DOHH2 (cell line): ENCODE measurements around the gene ANO8.

Source experiments
- CTCF ChIP-seq: fragments of 200-600 bp; sonication (generic); IDR thresholded peaks from one replicate; pipeline ENCODE4 v1.5.1; 2014; ENCODE audit warnings: antibody characterized with exemption, mild to moderate bottlenecking, low read depth, low read length; ENCODE audit not compliant: poor library complexity, severe bottlenecking
- EZH2phosphoT487 ChIP-seq: fragments of 200-600 bp; sonication (generic); IDR thresholded peaks from 2 replicates; pipeline ENCODE4 v1.6.1; 2017; ENCODE audit warnings: borderline replicate concordance, mild to moderate bottlenecking, antibody characterized with exemption, low read length, moderate library complexity, mixed read lengths

GRCh38 chr19:17341386-17341785 lies 6.7 kb upstream of the ANO8 start:
- TF ChIP-seq CTCF (no peak), EZH2phosphoT487 (no peak)
